T-helper 2 cell (primary cell): ENCODE data around the gene SUPV3L1.
"Not testable (repeated sequence)": the region's sequence is repeated elsewhere in the genome, so short reads cannot be mapped to it uniquely, and the experiment has no call there.

ENCODE experiments used
- DNase-seq, 5 experiments: peaks; one replicate each; pipeline versions ENCODE4 v3.0.0 to v3.0.0-alpha.2; 2012 to 2022
- total RNA-seq, 2 donors: gene quantifications; one replicate each; lab custom pipeline; 2026; lab: John Stamatoyannopoulos, UW

Gene SUPV3L1
- total RNA-seq, result 41.7 to 49.3 reads per million in 2 donors

DNA sequence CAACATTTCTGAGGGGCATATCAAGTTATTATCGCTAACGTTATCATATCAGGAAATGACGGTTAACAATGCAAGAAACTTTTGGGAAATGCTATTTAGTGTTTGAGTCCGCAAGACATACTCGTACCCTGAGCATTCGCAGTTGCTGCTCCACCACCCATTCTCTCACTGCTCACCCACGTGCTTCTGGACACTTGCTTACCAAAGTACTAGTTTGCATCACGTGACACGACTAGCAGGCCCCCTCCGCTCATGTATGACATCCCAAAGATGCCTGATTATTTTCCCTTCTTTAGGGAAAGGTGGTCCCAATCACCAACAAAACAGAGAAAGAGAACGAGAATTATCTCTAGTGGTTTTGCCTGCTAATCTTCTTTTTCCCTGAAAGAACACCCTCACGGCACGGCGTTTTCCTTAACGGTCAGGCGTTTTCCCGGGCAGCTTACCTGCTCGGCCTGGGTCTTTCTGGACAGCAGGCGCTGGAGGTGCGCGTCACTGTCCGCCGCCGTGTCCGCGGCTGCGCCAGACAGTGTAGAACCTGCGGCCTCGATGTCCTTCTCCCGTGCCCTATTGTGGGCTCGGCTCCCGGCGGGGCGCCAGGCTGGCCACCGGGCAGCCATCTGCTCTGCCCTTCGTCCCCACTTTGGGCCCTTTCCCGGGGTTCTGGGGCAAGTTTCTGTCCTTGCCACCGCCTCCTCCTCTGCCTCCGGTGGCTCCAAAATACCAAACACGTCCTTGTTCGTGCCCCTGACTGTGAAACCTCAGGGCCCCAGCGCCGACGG lies at the start of gene SUPV3L1:
Gene SUPV3L1, plus strand, starts transcription at position 492 of the 782 bp plus-strand sequence. Its CDS starts 58 bp downstream, at position 550.
- peak; percentile 56 to 97 (median 78) for DNase-seq

DNA sequence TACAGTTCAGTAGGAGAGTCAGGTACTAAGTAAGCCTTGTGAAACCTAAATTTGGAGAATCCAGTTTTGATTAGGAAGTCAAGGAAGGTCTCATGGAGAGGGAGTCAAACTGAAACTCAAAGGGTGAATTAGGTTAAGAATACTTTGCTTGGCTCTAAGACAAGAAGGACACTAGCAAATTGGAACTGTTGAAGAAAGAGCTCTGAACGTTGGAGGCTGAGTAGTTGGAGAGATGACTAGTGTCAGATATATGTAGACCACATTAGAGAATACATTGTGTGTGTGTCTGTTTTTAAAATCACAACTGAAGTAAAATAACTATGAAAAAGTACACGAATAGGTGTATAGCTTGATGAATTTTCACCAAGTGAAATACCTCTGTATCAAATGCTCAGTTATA lies 49.8 kb upstream of the SUPV3L1 start:
- DNase-seq, result no peak

DNA sequence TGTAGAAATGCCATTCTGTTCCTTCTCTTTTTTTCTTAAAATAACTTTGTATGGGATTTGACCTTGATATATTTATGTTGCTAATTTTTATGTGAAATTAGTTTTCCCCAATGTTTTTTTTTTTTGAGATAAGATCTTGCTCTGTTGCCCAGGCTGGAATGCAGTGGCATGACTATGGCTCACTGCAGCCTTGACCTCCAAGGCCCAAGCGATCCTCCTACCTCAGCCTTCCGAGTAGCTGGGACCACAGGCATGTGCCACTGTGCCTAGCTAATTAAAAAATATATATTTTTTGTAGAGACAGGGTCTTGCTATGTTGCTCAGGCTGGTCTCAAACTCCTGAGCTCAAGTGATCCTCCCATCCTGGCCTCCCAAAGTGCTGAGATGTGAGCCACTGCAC lies 40.1 kb upstream of the SUPV3L1 start:
- DNase-seq, result no peak

DNA sequence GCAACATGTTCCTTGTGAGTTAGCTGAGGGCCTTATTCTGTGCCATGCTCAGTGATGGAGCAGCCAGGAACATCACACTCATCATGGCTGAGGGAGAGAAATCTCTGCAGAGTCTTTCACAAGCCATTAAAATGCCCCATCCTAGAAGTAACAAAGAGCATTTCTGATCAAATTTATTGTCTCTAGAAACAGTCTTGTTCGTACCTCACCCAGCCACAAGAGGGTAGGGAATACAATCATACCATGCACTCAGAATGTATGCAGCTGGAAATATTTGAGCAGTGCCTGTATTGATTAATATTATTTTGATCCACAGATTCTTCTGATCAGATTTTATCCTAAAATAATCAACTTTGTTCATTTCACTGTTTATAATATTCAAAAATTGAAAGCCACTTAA lies 38.7 kb upstream of the SUPV3L1 start:
- DNase-seq, result no peak

DNA sequence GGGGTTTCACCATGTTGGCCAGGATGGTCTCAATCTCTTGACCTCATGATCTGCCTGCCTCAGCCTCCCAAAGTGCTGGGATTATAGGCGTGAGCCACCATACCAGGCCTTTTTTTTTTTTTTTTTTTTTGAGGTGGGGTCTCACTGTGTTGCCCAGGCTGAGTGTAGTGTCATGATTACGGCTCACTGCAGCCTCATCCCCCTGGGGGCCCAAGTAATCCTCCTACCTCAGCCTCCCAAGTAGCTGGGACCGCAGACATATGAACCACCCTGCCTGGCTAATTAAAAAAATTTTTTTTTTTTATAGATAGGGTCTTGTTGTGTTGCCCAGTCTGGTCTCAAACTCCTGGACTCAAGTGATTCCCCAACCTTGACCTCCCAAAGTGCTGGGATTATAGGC lies 38.0 kb upstream of the SUPV3L1 start:
- not testable (repeated sequence) for DNase-seq

DNA sequence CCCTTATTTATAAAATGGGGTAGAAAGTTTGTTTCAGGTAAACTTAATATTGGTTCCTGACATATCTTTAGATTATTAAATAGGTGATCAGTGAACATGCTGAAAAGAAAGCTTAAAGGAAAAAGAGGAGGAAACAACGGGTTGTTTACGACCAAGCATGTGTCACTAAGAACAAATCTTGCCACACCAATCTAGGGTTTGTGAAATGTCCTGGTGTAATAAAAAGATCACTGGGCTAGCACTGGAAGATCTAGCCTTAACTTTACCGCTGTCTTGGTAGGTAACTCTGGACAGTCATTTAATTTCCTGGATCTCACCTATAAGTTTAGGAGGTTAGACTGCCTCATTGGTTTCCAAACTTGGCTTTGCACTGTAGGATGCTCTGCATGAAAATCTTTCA lies 37.1 kb upstream of the SUPV3L1 start:
- no peak for DNase-seq

DNA sequence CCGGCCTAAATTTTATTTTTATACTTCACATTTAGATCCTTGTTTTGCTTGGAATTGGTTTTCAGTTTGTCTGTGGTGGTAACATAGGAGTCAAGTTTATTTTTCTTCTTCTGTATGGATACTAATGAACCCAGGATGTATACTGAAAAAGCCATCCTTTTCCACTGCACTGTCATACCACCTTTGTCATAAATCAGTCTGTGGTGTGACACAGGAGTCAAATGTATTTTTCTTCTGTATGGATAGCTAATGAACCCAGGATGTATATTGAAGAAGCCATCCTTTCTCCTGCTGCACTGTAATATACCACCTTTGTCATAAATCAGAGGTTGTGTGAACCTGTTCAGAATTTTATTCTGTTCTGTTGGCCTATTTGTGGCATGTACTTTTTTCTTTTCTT lies 34.7 kb upstream of the SUPV3L1 start:
- DNase-seq, result no peak

DNA sequence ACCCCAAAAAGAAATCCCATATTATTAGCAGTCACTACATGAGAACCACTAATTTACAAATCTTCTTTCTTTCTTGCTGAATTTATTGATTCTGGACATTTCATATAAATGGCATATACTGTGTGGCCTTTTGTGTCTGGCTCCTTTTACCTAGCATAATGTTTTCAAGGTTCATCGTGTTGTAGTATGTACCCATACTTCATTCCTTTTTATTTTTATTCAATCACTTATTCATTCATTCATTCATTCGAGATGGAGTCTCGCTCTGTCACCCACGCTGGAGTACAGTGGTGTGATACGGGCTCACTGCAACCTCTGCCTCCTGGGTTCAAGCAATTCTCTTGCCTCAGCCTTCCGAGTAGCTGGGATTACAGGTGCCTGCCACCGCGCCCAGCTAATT lies 34.2 kb upstream of the SUPV3L1 start:
- no peak for DNase-seq

DNA sequence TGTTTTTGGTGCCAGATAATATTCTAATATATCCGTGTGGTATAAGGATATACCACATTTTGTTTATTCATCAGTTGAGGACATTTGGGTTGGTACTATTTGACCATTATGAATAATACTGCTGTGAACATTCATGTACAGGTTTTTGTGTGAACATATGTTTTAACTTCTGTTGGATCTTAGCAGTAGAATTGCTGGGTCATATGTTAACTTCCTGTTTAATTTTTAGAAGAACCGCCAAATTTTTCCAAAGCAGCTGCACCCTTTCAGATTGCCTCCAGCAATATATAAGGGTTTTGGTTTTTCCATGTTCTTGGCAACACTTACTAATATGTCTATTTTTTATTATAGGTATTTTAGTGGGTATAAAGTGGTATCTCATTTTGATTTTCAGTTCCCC lies 33.3 kb upstream of the SUPV3L1 start:
- DNase-seq, result no peak

DNA sequence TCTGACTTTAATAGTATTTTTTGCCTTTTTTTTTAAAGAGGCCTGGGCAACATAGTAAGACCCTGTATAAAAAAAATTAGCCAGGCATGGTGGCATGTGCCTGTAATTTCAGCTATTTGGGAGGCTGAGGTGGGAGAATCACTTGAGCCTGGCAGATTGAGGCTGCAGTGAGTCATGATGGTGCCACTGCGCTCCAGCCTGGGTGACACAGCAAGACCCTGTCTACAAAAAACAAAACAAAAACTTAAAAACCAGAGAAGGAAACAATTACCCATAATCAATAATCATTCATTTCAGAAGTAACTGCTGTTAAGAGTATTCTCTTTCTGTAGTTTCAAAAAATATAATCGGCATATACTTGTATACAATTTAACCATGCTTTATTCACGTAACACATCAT lies 28.1 kb upstream of the SUPV3L1 start:
- DNase-seq, result no peak

DNA sequence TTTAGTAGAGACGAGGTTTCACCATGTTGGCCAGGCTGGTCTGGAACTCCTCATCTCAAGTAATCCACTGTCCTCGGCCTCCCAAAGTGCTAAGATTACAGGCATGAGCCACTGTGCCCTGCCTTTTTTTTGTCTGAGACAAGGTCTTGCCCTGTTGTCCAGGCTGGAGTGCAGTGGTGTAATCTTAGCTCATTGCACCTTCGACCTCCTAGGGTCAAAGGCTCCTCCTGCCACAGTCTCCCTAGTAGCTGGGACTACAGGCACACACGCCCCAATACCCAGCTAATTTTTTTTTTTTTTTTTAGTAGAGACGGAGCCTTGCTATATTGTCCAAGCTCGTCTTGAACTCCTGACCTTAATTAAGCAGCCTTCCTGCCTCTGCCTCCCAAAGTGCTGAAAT lies 26.8 kb upstream of the SUPV3L1 start:
- DNase-seq, result no peak

DNA sequence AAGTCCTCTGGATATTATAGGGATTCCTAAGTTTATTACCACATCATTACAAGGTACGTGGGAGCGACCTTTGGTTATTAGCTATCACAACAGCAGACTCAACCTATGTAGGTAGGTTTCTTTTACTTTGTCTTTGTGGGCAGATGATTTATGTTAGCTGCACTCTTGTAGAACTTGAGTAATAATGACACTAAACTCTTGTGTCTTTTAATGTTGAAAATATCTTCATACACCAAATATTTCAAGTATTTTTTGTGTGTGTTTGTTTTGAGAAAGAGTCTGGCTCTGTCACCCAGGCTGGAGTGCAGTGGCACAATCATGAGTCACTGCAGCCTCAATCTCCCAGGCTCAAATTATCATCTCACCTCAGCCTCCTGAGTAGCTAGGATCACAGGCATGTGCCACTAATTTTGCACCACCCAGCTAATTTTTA lies 19.2 kb upstream of the SUPV3L1 start:
- no peak for DNase-seq

DNA sequence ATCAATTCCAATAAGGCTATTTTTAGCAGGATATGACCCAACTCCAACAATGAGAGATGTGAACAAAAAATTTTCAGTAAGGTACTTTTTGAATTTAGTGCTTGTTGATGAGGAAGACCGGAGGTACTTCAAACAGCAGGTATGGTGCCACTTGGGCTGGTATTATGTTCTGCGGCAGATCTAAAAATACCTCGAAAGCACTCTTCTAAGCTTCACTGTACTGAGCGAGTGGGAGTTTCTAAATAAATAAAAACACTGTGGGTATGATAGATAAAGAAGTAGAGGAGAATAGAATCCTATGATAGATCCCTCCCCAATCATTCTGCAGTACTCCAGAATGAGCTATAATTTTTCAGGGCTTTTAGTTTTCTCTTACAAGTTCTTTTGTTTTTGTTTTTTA lies 11.5 kb upstream of the SUPV3L1 start:
- DNase-seq, result no peak

DNA sequence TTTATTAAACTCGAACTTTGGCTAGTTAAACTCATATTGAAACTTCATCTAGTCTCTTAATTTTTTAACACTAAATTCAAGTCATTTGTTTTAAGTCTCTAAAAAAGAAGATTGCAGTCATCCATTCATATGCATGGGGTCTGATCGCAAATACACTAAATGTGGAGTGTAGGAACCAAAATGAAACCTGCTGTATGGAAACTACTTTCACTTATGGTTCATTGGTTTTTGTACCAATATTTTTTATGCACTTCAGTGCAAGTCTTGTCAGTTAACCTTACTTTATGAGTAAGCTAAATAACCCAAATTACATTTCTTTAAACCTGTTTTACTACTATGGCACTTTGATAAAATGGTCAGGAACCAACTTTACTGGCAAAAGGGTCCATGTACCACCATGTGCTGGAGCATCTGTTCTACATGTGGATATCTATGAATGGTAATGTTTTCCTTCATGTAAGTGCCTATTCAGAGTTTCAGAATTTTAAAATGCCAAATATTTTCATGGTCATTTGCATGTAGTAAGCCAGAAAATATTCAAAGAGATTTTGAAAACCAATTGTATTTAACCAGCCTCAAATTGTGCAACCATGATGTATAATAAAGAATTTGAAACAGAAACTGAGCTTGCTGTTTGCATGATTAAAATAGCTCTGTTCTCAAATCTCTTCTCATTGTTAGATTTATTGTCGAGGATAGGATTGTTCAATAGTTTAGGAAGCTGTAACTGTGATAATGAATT lies 7.6 kb upstream of the SUPV3L1 start:
- DNase-seq, result no peak

DNA sequence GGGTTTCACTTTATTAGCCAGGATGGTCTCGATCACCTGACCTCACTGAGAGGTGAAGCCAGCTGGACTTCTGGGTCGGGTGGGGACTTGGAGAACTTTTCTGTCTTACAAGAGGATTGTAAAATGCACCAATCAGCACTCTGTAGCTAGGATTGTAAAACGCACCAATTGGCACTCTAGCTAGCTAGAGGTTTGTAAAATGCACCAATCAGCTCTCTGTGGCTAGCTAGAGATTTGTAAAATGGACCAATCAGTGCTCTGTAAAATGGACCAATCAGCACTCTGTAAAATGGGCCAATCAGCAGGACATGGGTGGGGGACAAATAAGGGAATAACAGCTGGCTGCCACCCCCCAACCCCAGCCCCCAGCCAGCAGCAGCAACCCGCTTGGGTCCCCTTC lies 4.7 kb upstream of the SUPV3L1 start:
- not testable (repeated sequence) for DNase-seq

DNA sequence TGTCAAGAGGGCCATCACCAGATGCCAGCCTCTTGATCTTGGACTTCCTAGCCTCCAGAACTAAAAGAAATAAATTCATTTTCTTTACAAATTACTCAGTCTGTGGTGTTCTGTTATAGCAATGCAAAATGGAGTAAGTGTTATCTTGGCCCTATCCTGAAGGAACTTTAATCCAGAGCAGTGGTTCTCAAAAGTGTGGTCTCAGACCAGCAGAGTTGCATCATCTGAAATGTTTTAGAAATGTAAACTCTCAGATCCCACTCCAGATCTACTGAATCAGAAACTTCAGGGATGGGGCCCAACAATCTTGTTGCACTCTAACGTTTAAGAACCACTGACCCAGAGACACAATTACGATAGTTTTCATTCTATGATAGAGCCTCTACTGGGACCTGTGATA lies 3.2 kb upstream of the SUPV3L1 start:
- DNase-seq, result no peak

DNA sequence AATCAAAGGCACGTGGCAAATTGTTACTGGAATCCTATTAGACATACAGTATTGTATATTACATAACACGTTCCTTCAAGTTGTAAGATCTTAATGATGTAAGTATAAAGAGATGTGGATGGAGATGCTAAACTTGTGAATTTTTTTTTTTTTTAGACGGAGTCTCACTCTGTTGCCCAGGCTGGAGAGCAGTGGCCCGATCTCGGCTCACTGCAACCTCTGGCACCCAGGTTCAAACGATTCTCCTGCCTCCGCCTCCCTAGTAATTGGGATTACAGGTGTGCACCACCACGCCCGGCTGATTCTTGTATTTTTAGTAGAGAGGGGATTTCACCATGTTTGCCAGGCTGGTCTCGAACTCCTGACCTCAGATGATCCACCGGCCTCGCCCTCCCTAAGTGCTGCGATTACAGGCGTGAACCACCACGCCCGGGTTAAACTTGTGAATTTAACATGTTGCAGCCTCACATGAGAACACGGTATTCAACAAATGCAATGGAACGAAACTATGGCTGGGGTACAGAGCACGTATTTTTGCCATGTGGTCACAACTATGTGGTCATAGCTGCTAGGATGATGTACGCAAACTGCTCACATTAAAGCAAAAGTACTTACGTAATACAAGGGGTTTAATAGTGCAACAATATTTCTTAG lies 818 bp upstream of the SUPV3L1 start:
- DNase-seq, result peak in 2 of 5 experiments; percentile 35 to 78

DNA sequence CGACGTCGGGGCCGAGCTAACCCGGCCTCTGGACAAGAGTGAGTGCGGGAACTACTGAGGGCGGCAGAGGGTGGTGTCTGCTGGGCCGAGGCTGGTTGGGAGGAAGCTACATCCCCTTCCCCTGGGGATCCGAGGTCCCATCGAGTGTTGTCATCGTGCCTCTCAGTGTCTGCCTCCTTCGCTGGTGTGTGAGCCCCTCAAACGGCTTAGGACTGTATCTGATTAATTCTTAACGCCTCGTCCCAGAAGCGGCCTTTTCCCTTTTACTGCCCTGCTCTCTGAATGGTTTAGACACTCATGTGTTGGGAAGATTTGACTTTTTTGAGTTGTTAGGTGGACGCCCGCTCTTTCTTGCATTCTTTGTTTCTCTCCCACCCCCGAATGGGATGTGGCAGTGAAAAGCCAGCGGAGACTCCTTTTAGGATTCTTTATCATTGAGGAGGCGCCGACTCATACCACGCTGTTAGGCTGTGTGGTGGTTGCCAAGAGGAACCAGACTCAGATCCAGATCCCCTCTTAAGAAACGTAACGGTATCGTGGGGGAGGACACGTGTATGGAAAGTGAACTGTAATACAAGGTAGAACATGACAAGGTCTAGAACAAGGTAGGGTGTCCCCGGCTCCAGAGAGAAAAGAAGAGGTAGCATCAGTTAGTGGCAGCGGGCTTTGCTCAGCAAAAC lies 631 bp downstream of the SUPV3L1 start:
- DNase-seq, result peak in 4 of 5 experiments; percentile 7 to 26 (median 16)

DNA sequence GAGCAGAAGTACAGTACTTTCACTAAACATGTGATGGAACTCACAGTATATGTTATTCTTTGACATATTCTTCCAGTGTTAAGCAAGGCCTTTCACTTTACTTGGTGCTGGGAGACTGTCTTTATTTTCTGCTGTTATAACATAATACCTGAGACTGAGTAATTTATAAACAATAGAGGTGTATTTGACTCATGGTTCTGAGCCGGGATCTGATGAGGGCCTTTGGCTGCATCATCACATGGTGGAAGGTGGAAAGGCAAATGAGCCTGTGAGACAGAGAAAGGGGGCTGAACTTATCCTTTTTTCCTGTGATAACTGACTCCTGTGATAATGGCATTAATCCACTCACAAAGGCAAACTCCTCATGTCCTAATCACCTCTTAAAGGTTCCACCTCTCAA lies 1.4 kb downstream of the SUPV3L1 start:
- DNase-seq, result no peak

DNA sequence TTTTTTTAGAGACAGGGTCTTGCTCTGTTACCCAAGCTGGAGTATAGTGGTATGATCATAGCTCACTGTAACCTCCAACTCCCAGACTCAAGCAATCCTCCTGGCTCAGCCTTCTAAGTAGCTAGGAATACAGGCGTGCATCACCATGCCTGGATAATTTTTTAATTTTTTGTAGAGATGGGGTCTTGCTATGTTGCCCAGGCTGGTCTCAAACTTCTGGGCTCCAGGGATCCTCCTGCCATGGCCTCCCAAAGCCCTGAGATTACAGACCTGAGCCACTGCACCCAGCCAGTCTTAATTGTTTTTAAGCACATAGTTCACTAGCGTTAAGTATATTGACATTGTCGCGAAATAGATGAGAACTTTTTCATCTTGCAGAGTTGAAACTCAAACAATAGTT lies 2.0 kb downstream of the SUPV3L1 start:
- DNase-seq, result no peak

DNA sequence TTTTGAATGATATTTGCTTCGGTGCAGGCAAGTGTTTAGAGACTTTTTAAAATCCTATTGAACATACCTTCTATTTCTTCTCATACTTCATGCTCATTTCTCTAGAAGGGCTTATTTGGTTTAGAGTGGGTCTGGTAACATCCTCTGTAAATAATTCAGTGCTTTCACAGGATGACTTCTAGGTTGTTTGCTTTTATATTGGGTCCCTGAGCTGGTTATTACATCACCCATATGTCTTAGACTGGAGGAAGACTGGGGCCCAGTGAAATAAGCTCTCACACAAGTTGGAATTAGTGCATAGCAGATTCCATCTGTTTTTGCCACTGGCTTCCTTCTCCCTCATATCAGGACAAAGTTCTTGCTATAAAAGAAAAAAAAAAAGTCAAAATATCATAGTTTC lies 6.5 kb downstream of the SUPV3L1 start:
- DNase-seq, result no peak

DNA sequence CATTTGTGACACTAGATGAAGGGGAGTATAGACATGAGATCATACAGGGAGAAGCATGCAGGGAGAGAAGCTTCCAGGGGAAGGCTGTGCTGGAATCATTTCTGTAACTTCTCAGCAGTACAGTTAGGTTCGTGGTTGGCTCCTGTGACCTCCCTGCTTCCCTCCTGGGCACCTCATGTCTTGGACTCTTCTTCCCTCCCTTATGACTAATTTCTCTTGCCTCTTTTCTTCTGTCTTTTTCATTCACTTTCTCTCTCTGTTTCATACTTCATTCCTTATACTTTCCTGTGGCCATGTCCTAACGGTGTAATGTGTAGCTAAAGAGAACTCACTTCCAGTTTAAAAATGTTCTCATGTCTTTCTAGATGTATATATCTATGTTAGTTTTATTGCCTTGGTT lies 21.0 kb downstream of the SUPV3L1 start:
- DNase-seq, result no peak

DNA sequence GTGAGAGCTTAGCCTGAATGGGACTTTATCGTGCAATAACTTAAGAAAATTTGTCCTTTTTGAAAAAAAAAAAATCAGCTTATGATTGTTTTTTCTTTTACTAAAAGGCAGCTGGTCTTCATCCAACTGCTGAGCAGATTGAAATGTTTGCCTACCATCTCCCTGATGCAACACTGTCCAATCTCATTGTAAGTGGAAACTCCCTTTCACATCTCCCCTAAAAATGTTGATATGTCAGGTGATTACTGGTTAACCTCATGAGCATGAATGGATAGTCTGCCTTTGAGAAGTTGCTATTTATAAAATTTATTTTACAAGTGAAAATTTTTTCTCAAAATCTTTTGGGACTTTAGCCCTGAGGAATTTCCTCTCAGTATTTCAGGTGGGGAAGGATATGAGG lies 22.3 kb downstream of the SUPV3L1 start:
- DNase-seq, result peak in 2 of 5 experiments; percentile 27 to 59
